ENCODE data around the gene EXOC1L.

Gene EXOC1L

DNA sequence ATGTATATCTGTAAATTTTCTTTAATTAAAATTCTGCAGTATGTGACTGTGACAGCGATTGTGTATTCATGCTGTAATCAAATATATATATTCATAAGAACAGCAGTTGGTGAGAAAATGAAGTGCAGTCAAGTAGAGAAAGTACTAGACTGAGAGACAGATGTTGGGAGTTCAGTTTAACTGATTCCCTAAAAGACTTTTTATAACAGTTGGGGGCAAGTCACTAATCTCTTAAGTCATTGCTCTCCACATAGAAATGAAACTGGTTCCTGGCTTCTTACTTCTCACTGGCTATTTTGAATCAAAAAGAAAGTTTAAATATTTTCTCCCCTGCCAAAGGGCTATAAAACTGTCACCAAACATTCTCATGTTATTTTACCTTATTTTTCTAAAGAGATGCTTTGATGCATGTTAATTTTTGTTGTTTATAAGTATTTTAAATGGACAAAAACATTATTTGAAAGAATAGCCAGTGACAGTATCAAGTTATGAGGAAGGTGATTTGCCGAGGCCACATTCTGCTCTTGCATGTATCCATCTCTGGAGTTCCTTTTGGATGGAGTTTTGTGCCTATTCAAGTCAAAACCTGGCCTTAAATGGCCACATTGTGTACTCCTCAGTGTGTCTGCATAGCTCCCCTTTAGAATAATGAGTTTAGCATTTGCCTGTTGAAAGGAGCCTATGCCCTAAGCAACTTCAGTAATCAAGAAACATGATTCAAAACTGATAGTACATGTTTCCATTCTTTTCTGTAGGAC lies 64.7 kb downstream of the EXOC1L start:
- no peak for DNase-seq (ENCODE audit: low read depth)

DNA sequence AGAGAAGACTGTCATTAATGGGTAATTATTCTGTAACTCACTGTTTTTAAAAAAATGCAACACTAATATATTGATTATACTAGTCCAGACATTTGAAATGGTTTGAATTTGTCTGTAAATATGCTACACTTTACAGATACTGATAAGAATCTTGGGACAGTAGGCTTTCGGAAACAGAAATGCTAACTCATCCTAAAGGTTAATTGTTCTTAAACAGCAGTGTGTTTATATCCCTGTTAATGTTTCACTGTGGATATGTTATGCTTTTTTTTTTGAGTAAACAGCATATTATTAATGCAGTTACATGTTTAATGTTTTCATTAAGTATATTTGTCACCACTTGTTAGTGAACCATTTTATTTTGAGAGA lies 65.2 kb downstream of the EXOC1L start:
- no peak for DNase-seq (ENCODE audit: low read depth)

All from stimulated activated CD8-positive, alpha-beta memory T cell treated with anti-CD3 and anti-CD28 coated beads, Interleukin-15, amount 100 ng/mL, for 1 hour (primary cell).